ENCODE data around the gene TPP1.

TPP1 gene

GRCh38 chr11:6629892-6630631, 10.8 kb upstream of the TPP1 start:
- Histone ChIP-seq H3K36me3 (ENCODE audit: low read depth) (no peaks in the 10 kb centered on the region), H3K9me3 (ENCODE audit: severe bottlenecking) (no peaks in the 10 kb centered on the region), H3K4me3 (ENCODE audit: severe bottlenecking) (no peak overlapping the region), H3K27ac (ENCODE audit: poor library complexity, severe bottlenecking) (no peak overlapping the region), H3K27me3 (ENCODE audit: insufficient read depth, poor library complexity, severe bottlenecking) (no peaks in the 10 kb centered on the region), H3K4me1 (ENCODE audit: insufficient read depth, poor library complexity, severe bottlenecking) (no peaks in the 10 kb centered on the region)
- no peak for DNase-seq (ENCODE audit: low spot score)
- TF ChIP-seq, protein P1, sequence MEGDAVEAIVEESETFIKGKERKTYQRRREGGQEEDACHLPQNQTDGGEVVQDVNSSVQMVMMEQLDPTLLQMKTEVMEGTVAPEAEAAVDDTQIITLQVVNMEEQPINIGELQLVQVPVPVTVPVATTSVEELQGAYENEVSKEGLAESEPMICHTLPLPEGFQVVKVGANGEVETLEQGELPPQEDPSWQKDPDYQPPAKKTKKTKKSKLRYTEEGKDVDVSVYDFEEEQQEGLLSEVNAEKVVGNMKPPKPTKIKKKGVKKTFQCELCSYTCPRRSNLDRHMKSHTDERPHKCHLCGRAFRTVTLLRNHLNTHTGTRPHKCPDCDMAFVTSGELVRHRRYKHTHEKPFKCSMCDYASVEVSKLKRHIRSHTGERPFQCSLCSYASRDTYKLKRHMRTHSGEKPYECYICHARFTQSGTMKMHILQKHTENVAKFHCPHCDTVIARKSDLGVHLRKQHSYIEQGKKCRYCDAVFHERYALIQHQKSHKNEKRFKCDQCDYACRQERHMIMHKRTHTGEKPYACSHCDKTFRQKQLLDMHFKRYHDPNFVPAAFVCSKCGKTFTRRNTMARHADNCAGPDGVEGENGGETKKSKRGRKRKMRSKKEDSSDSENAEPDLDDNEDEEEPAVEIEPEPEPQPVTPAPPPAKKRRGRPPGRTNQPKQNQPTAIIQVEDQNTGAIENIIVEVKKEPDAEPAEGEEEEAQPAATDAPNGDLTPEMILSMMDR (IDR thresholded peaks at IDR 0.05; ENCODE audit: poor library complexity, severe bottlenecking) = no peak
- no peak for ATAC-seq (ENCODE audit: low read depth)

- no peak overlapping the region for H3K4me3 ChIP-seq (ENCODE audit: severe bottlenecking)
- no peaks in the 10 kb centered on the region for H3K27me3 ChIP-seq (ENCODE audit: insufficient read depth, poor library complexity, severe bottlenecking)
- H3K4me1 ChIP-seq (ENCODE audit: insufficient read depth, poor library complexity, severe bottlenecking) = no peaks in the 10 kb centered on the region
- DNase-seq (ENCODE audit: low spot score) (no peak), ATAC-seq (ENCODE audit: low read depth) (no peak)
- TF ChIP-seq, protein P1 (IDR thresholded peaks at IDR 0.05; ENCODE audit: poor library complexity, severe bottlenecking) = no peak
- no peaks in the 10 kb centered on the region for H3K9me3 ChIP-seq (ENCODE audit: severe bottlenecking)
- no peaks in the 10 kb centered on the region for H3K36me3 ChIP-seq (ENCODE audit: low read depth)
- no peak overlapping the region for H3K27ac ChIP-seq (ENCODE audit: poor library complexity, severe bottlenecking)
Observed at GRCh38 chr11:6629573-6629891, 10.3 kb upstream of the TPP1 start.

GRCh38 chr11:6628526-6628925, 9.3 kb upstream of the TPP1 start:
- no peaks in the 10 kb centered on the region for H3K4me1 ChIP-seq (ENCODE audit: insufficient read depth, poor library complexity, severe bottlenecking)
- H3K36me3 ChIP-seq (ENCODE audit: low read depth) = no peaks in the 10 kb centered on the region
- no peaks in the 10 kb centered on the region for H3K27me3 ChIP-seq (ENCODE audit: insufficient read depth, poor library complexity, severe bottlenecking)
- H3K27ac ChIP-seq (ENCODE audit: poor library complexity, severe bottlenecking) = no peak overlapping the region
- no peak overlapping the region for H3K4me3 ChIP-seq (ENCODE audit: severe bottlenecking)
- TF ChIP-seq, protein P1 (IDR thresholded peaks at IDR 0.05; ENCODE audit: poor library complexity, severe bottlenecking) = no peak
- no peaks in the 10 kb centered on the region for H3K9me3 ChIP-seq (ENCODE audit: severe bottlenecking)
- ATAC-seq (ENCODE audit: low read depth) (no peak), DNase-seq (ENCODE audit: low spot score) (no peak)

DNA sequence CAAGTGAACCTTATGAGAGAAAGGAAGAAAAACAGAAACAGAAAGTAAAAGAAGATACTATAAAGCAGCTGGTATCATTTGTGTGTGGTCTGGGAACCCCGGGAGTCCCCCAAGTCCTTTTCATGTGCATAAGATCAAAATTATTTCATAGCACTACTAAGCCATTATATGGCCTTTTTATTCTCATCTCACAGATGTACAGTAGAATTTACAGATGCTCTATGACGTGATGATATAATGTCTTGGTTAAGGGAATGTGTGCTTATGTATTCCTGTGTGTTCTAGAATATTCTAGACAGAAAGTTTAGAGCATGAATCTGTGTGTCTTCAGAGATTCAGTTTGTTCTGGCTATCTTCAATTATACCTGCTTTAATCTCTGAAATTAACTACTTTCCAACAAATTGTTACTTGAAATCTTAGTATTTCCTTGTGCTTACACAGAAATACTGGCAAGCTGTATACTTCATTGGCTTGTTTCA, 8.6 kb upstream of the TPP1 start:
- DNase-seq (ENCODE audit: low spot score) = no peak
- H3K36me3 ChIP-seq (ENCODE audit: low read depth) = no peaks in the 10 kb centered on the region
- H3K27ac ChIP-seq (ENCODE audit: poor library complexity, severe bottlenecking) = no peak overlapping the region
- no peaks in the 10 kb centered on the region for H3K27me3 ChIP-seq (ENCODE audit: insufficient read depth, poor library complexity, severe bottlenecking)
- H3K9me3 ChIP-seq (ENCODE audit: severe bottlenecking) = no peaks in the 10 kb centered on the region
- no peak for ATAC-seq (ENCODE audit: low read depth)
- H3K4me3 ChIP-seq (ENCODE audit: severe bottlenecking) = no peak overlapping the region
- TF ChIP-seq, protein P1 (IDR thresholded peaks at IDR 0.05; ENCODE audit: poor library complexity, severe bottlenecking) = no peak
- no peaks in the 10 kb centered on the region for H3K4me1 ChIP-seq (ENCODE audit: insufficient read depth, poor library complexity, severe bottlenecking)

Measured in RWPE2 (cell line).